Heart right ventricle (tissue), 16 donors: ENCODE results near the gene SSH2. TPM values are rescaled to one million over a fixed set of nuclear protein-coding genes. Genes with fewer than 3 reads are reported as not detected.
A peak's percentile ranks its signal among the peaks of the same experiment; 100 is the strongest.

Experiments
- ATAC-seq, 8 donors: fragments of 200-7000 bp; cut with Tn5 transposase; one replicate each; pipeline ENCODE4 v1.9.1; 2020; ENCODE audit warnings: mild to moderate bottlenecking in 8 of 8, moderate library complexity in 8 of 8, moderate number of reproducible peaks in 1 of 8
- DNase-seq, 2 donors: peaks; one replicate each; pipeline ENCODE4 v3.0.0-alpha.2; 2020
- H3K27ac ChIP-seq, 10 donors: fragments of 200-600 bp; sonication (generic) in 2 of 10; one replicate each; pipeline versions ENCODE4 v1.5.0 to v1.8.0; 2020 to 2022; ENCODE audit warnings: mild to moderate bottlenecking in 3 of 10
- H3K27me3 ChIP-seq, 7 donors: fragments of 200-600 bp; one replicate each; pipeline ENCODE4 v1.8.0; 2021 to 2022; ENCODE audit warnings: mild to moderate bottlenecking in 2 of 7
- H3K36me3 ChIP-seq, 9 donors: fragments of 200-600 bp; sonication (generic) in 1 of 9; one replicate each; pipeline versions ENCODE4 v1.5.0 to v1.8.0; 2020 to 2022; ENCODE audit warnings: mild to moderate bottlenecking in 2 of 9
- H3K4me1 ChIP-seq, 9 donors: fragments of 200-600 bp; sonication (generic) in 1 of 9; one replicate each; pipeline versions ENCODE4 v1.5.0 to v1.8.0; 2020 to 2022; ENCODE audit warnings: mild to moderate bottlenecking in 4 of 9
- H3K4me3 ChIP-seq, 10 donors: fragments of 200-600 bp; sonication (generic) in 2 of 10; one replicate each; pipeline versions ENCODE4 v1.5.0 to v1.8.0; 2020 to 2022; ENCODE audit warnings: mild to moderate bottlenecking in 7 of 10, moderate library complexity in 2 of 10
- H3K9me3 ChIP-seq, 11 donors: fragments of 200-600 bp in 10 of 11; sonication (generic) in 2 of 11; one replicate each; pipeline versions ENCODE4 v1.5.0 to v1.8.0; 2013 to 2022; ENCODE audit warnings: mild to moderate bottlenecking in 2 of 11, control low read depth in 1 of 11, moderate library complexity in 1 of 11
- CTCF ChIP-seq, 9 donors: fragments of 200-600 bp; sonication (generic) in 2 of 9; IDR thresholded peaks; one replicate each; pipeline versions ENCODE4 v1.5.0 to v1.8.0; 2021 to 2022; ENCODE audit warnings: antibody characterized with exemption in 9 of 9, mild to moderate bottlenecking in 5 of 9, moderate library complexity in 1 of 9
- WGBS, 2 donors: extraction: QIAGEN DNeasy Blood & Tissue Kit; methylation state at CpG; one replicate each; pipeline ENCODE4 v1.1.7; 2013; ENCODE audit warnings: inconsistent platforms in 1 of 2; 5-methylcytosine and 5-hydroxymethylcytosine counted together
- intact Hi-C, 10 donors: fragments of 100-400 bp; cut with DNase I; formaldehyde crosslinking; loops; one replicate each; pipeline versions ENCODE4 v1.11.1 to v1.14.2; 2022
- polyA plus RNA-seq, 2 donors: library from polyadenylated mRNA; stranded (reverse); fragments of 200-250 nt; gene quantifications; one replicate each; pipeline ENCODE4 v1.2.3, GENCODE V29; 2013
- total RNA-seq, 10 donors: library from RNA; stranded (reverse); fragmentation: NEBNext Ultra II Directional in 3 of 10; extraction: Animal tissue kit (Norgen Biotek cat#: 25700) in 3 of 10; gene quantifications; one replicate each; pipeline versions ENCODE4 v1.2.1 to v1.2.4, GENCODE V29; 2021 to 2023
- donor health status: Arrhythmogenic right ventricular cardiomyopathy.
- donor health status: ischemic (EF 13 %, LVEDD 7.1; RV severe dilation, severe dysfunction).
- donor health status: healthy with polysubstance abuse.
- donor health status: DM: no; HTN: yes; CAD: no.
- donor health status: DM: no; HTN: no; CAD: no.
- donor health status: ischemic (EF 25% LVEDD 6.9; RV normal size, moderate dysfunction).
- donor health status: ischemic (EF 25% LVEDD 5.7; RV mildly dilated, moderate dysfunction).
- donor health status: healthy.
- donor health status: DM: yes; HTN: yes; CAD: no.
- donor health status: Ischemic cardiomyopathy.
- donor health status: ischemic (EF 35%, LVEDD 5.7; RV mildly dilated, moderate dysfunction).
- donor health status: nonischemic (EF 11% LVEDD 7.7; RV severe dilation, severe dysfunction).
- donor health status: DM: yes; HTN: yes; CAD: no.
- donor health status: PGD.
- donor health status: ischemic (EF 29% LVEDD 5.4; RV normal size, mild dysfunction).
- donor health status: nonischemic (EF 23%, LVEDD 6.1; RV moderate dilation, normal function).

SSH2 gene
- total and polyA plus RNA-seq, 12 donors = 17.9 to 42.9 (median 34.3) TPM

GRCh38 chr17:29613352-29613837, 316.6 kb downstream of the SSH2 start:
- Histone ChIP-seq H3K27me3 (peaks cover 0 to 33% (median 0%) of the 10 kb centered on the region in 7 donors), H3K27ac (peak overlapping the region in 9 of 10 donors; percentile 11 to 56 (median 33)), H3K9me3 (no peaks in the 10 kb centered on the region), H3K36me3 (peaks cover 0 to 11% (median 0%) of the 10 kb centered on the region in 9 donors), H3K4me3 (peak overlapping the region; percentile 10 to 53 (median 44)), H3K4me1 (peaks cover 14 to 58% (median 46%) of the 10 kb centered on the region in 9 donors)
- DNase-seq (peak; percentile 95 to 98), ATAC-seq (peak; percentile 71 to 86 (median 81))
- TF ChIP-seq CTCF (IDR thresholded peaks at IDR 0.05) = peak; percentile 86 to 99 (median 94)
- intact Hi-C loops = loop anchor here in 3 of 10 donors (5.0 to 10.0 kb wide), 3 partner anchors 36 to 321 kb away; partner anchors contain the start of gene SSH2 (in 1 of the 3)
- whole genome bisulfite sequencing, 2 donors = 1% methylated on average over 26 to 50 of the region's 50 CpGs

- no peak for TF ChIP-seq CTCF (IDR thresholded peaks at IDR 0.05)
- Histone ChIP-seq H3K27ac (peak overlapping the region in 5 of 10 donors; percentile 20 to 56 (median 38)), H3K36me3 (peaks cover 0 to 11% (median 0%) of the 10 kb centered on the region in 9 donors), H3K4me3 (peak overlapping the region; percentile 10 to 53 (median 44)), H3K9me3 (no peaks in the 10 kb centered on the region), H3K27me3 (peaks cover 0 to 33% (median 0%) of the 10 kb centered on the region in 7 donors), H3K4me1 (peaks cover 10 to 51% (median 39%) of the 10 kb centered on the region in 9 donors)
- WGBS, 2 donors = 33 to 50% methylated on average over 78 to 85 of the region's 85 CpGs
- intact Hi-C loops = loop anchor here in 3 of 10 donors (5.0 to 10.0 kb wide), 3 partner anchors 35 to 322 kb away; partner anchors contain the start of gene SSH2 (in 1 of the 3)
- DNase-seq (no peak), ATAC-seq (peak in 2 of 8 donors; percentile 0 to 11)
These were observed 317.4 kb downstream of the SSH2 start for GRCh38 chr17:29612404-29613280.

- ATAC-seq (no peak), DNase-seq (no peak)
- Histone ChIP-seq H3K9me3 (no peaks in the 10 kb centered on the region), H3K27ac (no peak overlapping the region), H3K27me3 (peaks cover 0 to 33% (median 0%) of the 10 kb centered on the region in 7 donors), H3K4me1 (peaks cover 5 to 45% (median 33%) of the 10 kb centered on the region in 9 donors), H3K36me3 (peaks cover 0 to 11% (median 0%) of the 10 kb centered on the region in 9 donors), H3K4me3 (no peak overlapping the region)
- TF ChIP-seq CTCF (IDR thresholded peaks at IDR 0.05) = no peak
- WGBS, 2 donors = 90 to 94% methylated on average over 12 of the region's 12 CpGs
- intact Hi-C loops = loop anchor here in 3 of 10 donors (5.0 to 10.0 kb wide), 3 partner anchors 35 to 323 kb away; partner anchors contain the start of gene SSH2 (in 1 of the 3)
These were observed 318.0 kb downstream of the SSH2 start for GRCh38 chr17:29612094-29612403.

GRCh38 chr17:29611351-29612093, 318.5 kb downstream of the SSH2 start:
- H3K9me3 ChIP-seq = no peaks in the 10 kb centered on the region
- peaks cover 0 to 11% (median 0%) of the 10 kb centered on the region in 9 donors for H3K36me3 ChIP-seq
- no peak for TF ChIP-seq CTCF (IDR thresholded peaks at IDR 0.05)
- intact Hi-C loops = loop anchor here in 3 of 10 donors (5.0 to 10.0 kb wide), 3 partner anchors 34 to 323 kb away; partner anchors contain the start of gene SSH2 (in 1 of the 3)
- 98 to 99% methylated on average over 11 of the region's 11 CpGs for WGBS, 2 donors
- H3K27ac ChIP-seq = no peak overlapping the region
- H3K4me1 ChIP-seq = peaks cover 5 to 39% (median 27%) of the 10 kb centered on the region in 9 donors
- no peak overlapping the region for H3K4me3 ChIP-seq
- H3K27me3 ChIP-seq = peaks cover 0 to 28% (median 0%) of the 10 kb centered on the region in 7 donors
- no peak for DNase-seq
- ATAC-seq = no peak
